HG03139 (cell line): Measurements from ENCODE around the gene DLGAP4.
"Not testable (repeated sequence)": the region's sequence is repeated elsewhere in the genome, so short reads cannot be mapped to it uniquely, and the experiment has no call there.

Experiments
- ATAC-seq: cut with Tn5 transposase; IDR thresholded peaks from one replicate; pipeline ENCODE4 v1.9.1; 2021; ENCODE audit not compliant: unreplicated experiment

Gene DLGAP4

GRCh38 chr20:36377348-36378326, 71.5 kb downstream of the DLGAP4 start:
- no peak for ATAC-seq

GRCh38 chr20:36378686-36379085, 72.5 kb downstream of the DLGAP4 start:
- no peak for ATAC-seq

GRCh38 chr20:36379914-36380313, 73.8 kb downstream of the DLGAP4 start:
- ATAC-seq, result not testable (repeated sequence)

- ATAC-seq, result no peak
Observed at GRCh38 chr20:36384022-36384619, 78.0 kb downstream of the DLGAP4 start.

GRCh38 chr20:36385503-36385902, 79.4 kb downstream of the DLGAP4 start:
- no peak for ATAC-seq

- ATAC-seq, result no peak
Observed at GRCh38 chr20:36386236-36386635, 80.1 kb downstream of the DLGAP4 start.

- no peak for ATAC-seq
Observed at GRCh38 chr20:36390269-36390668, 84.1 kb downstream of the DLGAP4 start.

- ATAC-seq, result no peak
Observed at GRCh38 chr20:36390719-36391415, 84.7 kb downstream of the DLGAP4 start.

GRCh38 chr20:36391456-36391855, 85.3 kb downstream of the DLGAP4 start:
- no peak for ATAC-seq

GRCh38 chr20:36391955-36392354, 85.8 kb downstream of the DLGAP4 start:
- no peak for ATAC-seq

- no peak for ATAC-seq
Observed at GRCh38 chr20:36392989-36393388, 86.8 kb downstream of the DLGAP4 start.

GRCh38 chr20:36394340-36394965, 88.3 kb downstream of the DLGAP4 start:
- ATAC-seq, result no peak

- no peak for ATAC-seq
Observed at GRCh38 chr20:36396340-36396739, 90.2 kb downstream of the DLGAP4 start.

GRCh38 chr20:36396847-36397630, 90.9 kb downstream of the DLGAP4 start:
- no peak for ATAC-seq

- ATAC-seq, result no peak
Observed at GRCh38 chr20:36398515-36398914, 92.4 kb downstream of the DLGAP4 start.

- no peak for ATAC-seq
Observed at GRCh38 chr20:36399147-36399968, 93.2 kb downstream of the DLGAP4 start.

- no peak for ATAC-seq
Observed at GRCh38 chr20:36399969-36400545, 93.9 kb downstream of the DLGAP4 start.

- no peak for ATAC-seq
Observed at GRCh38 chr20:36400909-36401735, 95.0 kb downstream of the DLGAP4 start.
